ENCODE measurements around the gene ATP1A4. TPM values are rescaled to one million over a fixed set of nuclear protein-coding genes. Genes with fewer than 3 reads are reported as not detected.

The ATP1A4 gene
- total and polyA plus RNA-seq, 2 of the 8 experiments (the other 6 are each of a cell fraction or from before 2014, with no cell fraction given) = 0.48 to 0.61 TPM

- Histone ChIP-seq H2AFZ (ENCODE audit: low read length) (no peak overlapping the region), H2BK20ac (ENCODE audit: low read length) (peak overlapping the region; percentile 53; the same call in 1 of the 2 replicates), H4K91ac (replicated peaks; ENCODE audit: insufficient read length, low read length) (no peak overlapping the region), H3K23me2 (ENCODE audit: low read depth, low read length) (peaks cover 3% of the 10 kb centered on the region; the same call in 1 of the 2 replicates), H4K8ac (ENCODE audit: extremely low read depth, insufficient read depth, low read length) (no peak overlapping the region), H3K27me3 (replicated peaks in 1 of 4; ENCODE audit: control insufficient read depth in 3 of 4, extremely low read depth in 1 of 4, insufficient read depth in 3 of 4, low read length in 3 of 4) (peaks cover 0 to 2% (median under 1%) of the 10 kb centered on the region in 4 experiments; a peak in 1 of 7 replicates), H3K4me3 (ENCODE audit: extremely low read depth in 1 of 4, insufficient read depth in 2 of 4, low read depth in 3 of 4, low read length in 4 of 4) (no peak overlapping the region), H3K18ac (ENCODE audit: extremely low read depth, low read length) (peak overlapping the region; percentile 34; the same call in 1 of the 2 replicates), H3K4ac (replicated peaks; ENCODE audit: insufficient read length, low read depth, low read length) (no peak overlapping the region), H3K23ac (ENCODE audit: insufficient read length) (no peak overlapping the region), H2BK120ac (replicated peaks; ENCODE audit: low read depth, low read length) (no peak overlapping the region), H4K5ac (ENCODE audit: insufficient read length, low read depth, low read length) (no peak overlapping the region), H3K4me1 (replicated peaks in 1 of 4; ENCODE audit: control insufficient read depth in 3 of 4, insufficient read depth in 4 of 4, low read length in 3 of 4) (peaks cover 12 to 28% (median 22%) of the 10 kb centered on the region in 4 experiments; a peak in 6 of 7 replicates), H3K4me2 (ENCODE audit: insufficient read depth in 1 of 2, low read depth in 2 of 2, low read length in 2 of 2) (peak overlapping the region; percentile 3 to 39; a peak in 3 of 4 replicates), H3K14ac (ENCODE audit: insufficient read length) (no peak overlapping the region), H2BK5ac (ENCODE audit: low read depth, low read length) (peak overlapping the region; percentile 97; the same call in 1 of the 2 replicates), H3K9me3 (ENCODE audit: insufficient read depth in 2 of 2, low read depth in 1 of 2, low read length in 1 of 2) (no peaks in the 10 kb centered on the region), H3K79me1 (ENCODE audit: low read depth, low read length) (no peaks in the 10 kb centered on the region), H3K36me3 (ENCODE audit: control insufficient read depth in 2 of 4, insufficient read depth in 4 of 4, low read length in 3 of 4) (no peaks in the 10 kb centered on the region), H3K79me2 (ENCODE audit: control insufficient read depth in 1 of 2, insufficient read depth in 2 of 2, low read length in 2 of 2) (no peaks in the 10 kb centered on the region), H3K56ac (replicated peaks; ENCODE audit: insufficient read length, low read depth, low read length) (no peak overlapping the region), H3K9ac (replicated peaks in 1 of 4; ENCODE audit: extremely low read depth in 1 of 4, low read depth in 3 of 4, low read length in 3 of 4) (no peak overlapping the region), H3K27ac (ENCODE audit: low read depth, low read length) (no peak overlapping the region), H2BK12ac (ENCODE audit: low read depth, low read length) (peak overlapping the region; percentile 91; the same call in 1 of the 2 replicates), H4K20me1 (replicated peaks in 1 of 2; ENCODE audit: control insufficient read depth in 1 of 2, insufficient read depth in 2 of 2, low read length in 2 of 2) (no peaks in the 10 kb centered on the region), H2BK15ac (ENCODE audit: low read length) (no peak overlapping the region), H2AK5ac (ENCODE audit: low read depth, low read length) (0 out of 2 replicates have a peak overlapping the region, but pooled peaks have one; percentile 83)
- FAIRE-seq (peak; percentile 32), DNase-seq (ENCODE audit: low read depth in 1 of 2, low spot score in 2 of 2) (no peak)
- CTCF ChIA-PET (ENCODE audit: partially characterized antibody) = interaction anchor here (0.7 to 18.4 kb wide), 10 partner anchors 10 to 71 kb away, joined by 3 to 257 read pairs (median 10); partner anchors contain the start of genes CASQ1 and PEA15
- POLR2A ChIA-PET (ENCODE audit: partially characterized antibody) = interaction anchor here (1.0 to 11.8 kb wide), 7 partner anchors 10 to 93 kb away, joined by 3 to 107 read pairs (median 5); partner anchors contain the start of gene PEA15
- WGBS, 2 experiments (ENCODE audit: extremely low coverage in 1 of 2, insufficient coverage in 1 of 2, insufficient read length in 1 of 2, insufficient replicate concordance in 2 of 2, low coverage in 1 of 2, low lambda C conversion rate in 2 of 2, missing lambda C conversion rate in 1 of 2) = 32% methylated on average over 9 of the region's 9 CpGs; no CpG with 5 or more reads in 1 of the 2 experiments
- TF ChIP-seq CHD1 (IDR thresholded peaks at IDR 0.05; ENCODE audit: low read depth, low read length) (no peak), ATF2 (IDR thresholded peaks at IDR 0.05; ENCODE audit: low read length) (no peak), POLR2A (IDR thresholded peaks at IDR 0.05; ENCODE audit: control extremely low read depth in 1 of 2, low read depth in 2 of 2, low read length in 2 of 2) (no peak), YY1 (IDR thresholded peaks at IDR 0.05; ENCODE audit: low read depth, low read length) (no peak), ZNF274 (IDR thresholded peaks at IDR 0.05; ENCODE audit: borderline replicate concordance, extremely low read depth, low read length) (no peak), RAD21 (IDR thresholded peaks at IDR 0.05 in 1 of 2, conservative IDR thresholded peaks at IDR 0.05 in 1 of 2; ENCODE audit: low read depth in 2 of 2, low read length in 2 of 2) (no peak), EZH2 (IDR thresholded peaks at IDR 0.05; ENCODE audit: low read depth, low read length, severe bottlenecking) (no peak), ASH2L (IDR thresholded peaks at IDR 0.05; ENCODE audit: low read length) (no peak), RXRA (IDR thresholded peaks at IDR 0.05; ENCODE audit: insufficient read depth, low read depth, low read length) (no peak)
- TF ChIP-seq, protein P1, sequence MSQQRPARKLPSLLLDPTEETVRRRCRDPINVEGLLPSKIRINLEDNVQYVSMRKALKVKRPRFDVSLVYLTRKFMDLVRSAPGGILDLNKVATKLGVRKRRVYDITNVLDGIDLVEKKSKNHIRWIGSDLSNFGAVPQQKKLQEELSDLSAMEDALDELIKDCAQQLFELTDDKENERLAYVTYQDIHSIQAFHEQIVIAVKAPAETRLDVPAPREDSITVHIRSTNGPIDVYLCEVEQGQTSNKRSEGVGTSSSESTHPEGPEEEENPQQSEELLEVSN (IDR thresholded peaks at IDR 0.05) = peak; percentile 65
Measured at GRCh38 chr1:160171980-160172379, 20.6 kb downstream of the ATP1A4 start.
